ENCODE measurements around the gene FHIT. TPM values are rescaled to one million over a fixed set of nuclear protein-coding genes. Genes with fewer than 3 reads are reported as not detected.

Gene FHIT
- total RNA-seq, 1 experiment from 2014 or later: 3.9 TPM

- DNase-seq (ENCODE audit: low read depth, low spot score): no peak
- in situ Hi-C loops (cut with HindIII; ENCODE audit: low pct_unique_long_range_greater_than_20kb, low sequenced_read_pairs): no loop called here
Measured at GRCh38 chr3:60399292-60399691, 852.0 kb downstream of the FHIT start.

GRCh38 chr3:60395173-60395762 is 856.0 kb downstream of the FHIT start:
- DNase-seq (ENCODE audit: low read depth, low spot score): no peak
- in situ Hi-C loops (cut with HindIII; ENCODE audit: low pct_unique_long_range_greater_than_20kb, low sequenced_read_pairs): no loop called here

GRCh38 chr3:60393946-60394345 is 857.3 kb downstream of the FHIT start:
- in situ Hi-C loops (cut with HindIII; ENCODE audit: low pct_unique_long_range_greater_than_20kb, low sequenced_read_pairs): no loop called here
- no peak for DNase-seq (ENCODE audit: low read depth, low spot score)

- DNase-seq (ENCODE audit: low read depth, low spot score): no peak
Measured at GRCh38 chr3:60392501-60392900, 858.8 kb downstream of the FHIT start.

GRCh38 chr3:60391292-60391691 is 860.0 kb downstream of the FHIT start:
- in situ Hi-C loops (cut with HindIII; ENCODE audit: low pct_unique_long_range_greater_than_20kb, low sequenced_read_pairs): no loop called here
- DNase-seq (ENCODE audit: low read depth, low spot score): no peak

More at GRCh38 chr3:60392501-60392900, 858.8 kb downstream of the FHIT start:
- in situ Hi-C loops (cut with HindIII; ENCODE audit: low pct_unique_long_range_greater_than_20kb, low sequenced_read_pairs): no loop called here

GRCh38 chr3:60388731-60389130 is 862.5 kb downstream of the FHIT start:
- in situ Hi-C loops (cut with HindIII; ENCODE audit: low pct_unique_long_range_greater_than_20kb, low sequenced_read_pairs): no loop called here

GRCh38 chr3:60386306-60386705 is 864.9 kb downstream of the FHIT start:
- in situ Hi-C loops (cut with HindIII; ENCODE audit: low pct_unique_long_range_greater_than_20kb, low sequenced_read_pairs): no loop called here
- DNase-seq (ENCODE audit: low read depth, low spot score): no peak

More at GRCh38 chr3:60388731-60389130, 862.5 kb downstream of the FHIT start:
- no peak for DNase-seq (ENCODE audit: low read depth, low spot score)

GRCh38 chr3:60384341-60384740 is 866.9 kb downstream of the FHIT start:
- DNase-seq (ENCODE audit: low read depth, low spot score): no peak
- in situ Hi-C loops (cut with HindIII; ENCODE audit: low pct_unique_long_range_greater_than_20kb, low sequenced_read_pairs): no loop called here

GRCh38 chr3:60383345-60383744 is 867.9 kb downstream of the FHIT start:
- no peak for DNase-seq (ENCODE audit: low read depth, low spot score)
- in situ Hi-C loops (cut with HindIII; ENCODE audit: low pct_unique_long_range_greater_than_20kb, low sequenced_read_pairs): no loop called here

GRCh38 chr3:60366486-60366885 is 884.8 kb downstream of the FHIT start:
- no peak for DNase-seq (ENCODE audit: low read depth, low spot score)
- in situ Hi-C loops (cut with HindIII; ENCODE audit: low pct_unique_long_range_greater_than_20kb, low sequenced_read_pairs): no loop called here

- in situ Hi-C loops (cut with HindIII; ENCODE audit: low pct_unique_long_range_greater_than_20kb, low sequenced_read_pairs): no loop called here
- no peak for DNase-seq (ENCODE audit: low read depth, low spot score)
Measured at GRCh38 chr3:60365360-60365759, 885.9 kb downstream of the FHIT start.

- in situ Hi-C loops (cut with HindIII; ENCODE audit: low pct_unique_long_range_greater_than_20kb, low sequenced_read_pairs): no loop called here
- no peak for DNase-seq (ENCODE audit: low read depth, low spot score)
Measured at GRCh38 chr3:60364475-60364874, 886.8 kb downstream of the FHIT start.

GRCh38 chr3:60363817-60364216 is 887.4 kb downstream of the FHIT start:
- DNase-seq (ENCODE audit: low read depth, low spot score): no peak
- in situ Hi-C loops (cut with HindIII; ENCODE audit: low pct_unique_long_range_greater_than_20kb, low sequenced_read_pairs): no loop called here

GRCh38 chr3:60355825-60356224 is 895.4 kb downstream of the FHIT start:
- in situ Hi-C loops (cut with HindIII; ENCODE audit: low pct_unique_long_range_greater_than_20kb, low sequenced_read_pairs): no loop called here
- no peak for DNase-seq (ENCODE audit: low read depth, low spot score)

GRCh38 chr3:60351481-60351880 is 899.8 kb downstream of the FHIT start:
- in situ Hi-C loops (cut with HindIII; ENCODE audit: low pct_unique_long_range_greater_than_20kb, low sequenced_read_pairs): no loop called here
- no peak for DNase-seq (ENCODE audit: low read depth, low spot score)

- in situ Hi-C loops (cut with HindIII; ENCODE audit: low pct_unique_long_range_greater_than_20kb, low sequenced_read_pairs): no loop called here
- no peak for DNase-seq (ENCODE audit: low read depth, low spot score)
Measured at GRCh38 chr3:60344340-60344739, 906.9 kb downstream of the FHIT start.

GRCh38 chr3:60343831-60344230 is 907.4 kb downstream of the FHIT start:
- DNase-seq (ENCODE audit: low read depth, low spot score): no peak
- in situ Hi-C loops (cut with HindIII; ENCODE audit: low pct_unique_long_range_greater_than_20kb, low sequenced_read_pairs): no loop called here

- in situ Hi-C loops (cut with HindIII; ENCODE audit: low pct_unique_long_range_greater_than_20kb, low sequenced_read_pairs): no loop called here
- DNase-seq (ENCODE audit: low read depth, low spot score): no peak
Measured at GRCh38 chr3:60339304-60339703, 911.9 kb downstream of the FHIT start.

GRCh38 chr3:60337421-60337820 is 913.8 kb downstream of the FHIT start:
- DNase-seq (ENCODE audit: low read depth, low spot score): no peak
- in situ Hi-C loops (cut with HindIII; ENCODE audit: low pct_unique_long_range_greater_than_20kb, low sequenced_read_pairs): no loop called here

GRCh38 chr3:60336061-60336460 is 915.2 kb downstream of the FHIT start:
- in situ Hi-C loops (cut with HindIII; ENCODE audit: low pct_unique_long_range_greater_than_20kb, low sequenced_read_pairs): no loop called here
- DNase-seq (ENCODE audit: low read depth, low spot score): no peak
